ENCODE results near the gene MYO5A.
"Not testable (repeated sequence)": the region's sequence is repeated elsewhere in the genome, so short reads cannot be mapped to it uniquely, and the experiment has no call there.

MYO5A gene

GRCh38 chr15:52540374-52541012 lies 11.8 kb upstream of the MYO5A start:
- DNase-seq, result no peak

- DNase-seq, result no peak
These were observed 8.8 kb upstream of the MYO5A start for GRCh38 chr15:52537459-52537858.

GRCh38 chr15:52532427-52532826 lies 3.7 kb upstream of the MYO5A start:
- DNase-seq, result no peak

GRCh38 chr15:52529940-52530339 lies 1.3 kb upstream of the MYO5A start:
- DNase-seq, result no peak

- peak; percentile 52 for DNase-seq
These were observed 753 bp upstream of the MYO5A start for GRCh38 chr15:52529341-52529924.

- peak; percentile 59 for DNase-seq
These were observed 643 bp downstream of the MYO5A start for GRCh38 chr15:52527911-52528563.

GRCh38 chr15:52527196-52527910 lies 1.3 kb downstream of the MYO5A start:
- no peak for DNase-seq

- DNase-seq, result no peak
These were observed 4.2 kb downstream of the MYO5A start for GRCh38 chr15:52524223-52525136.

- no peak for DNase-seq
These were observed 5.0 kb downstream of the MYO5A start for GRCh38 chr15:52523647-52524046.

GRCh38 chr15:52523192-52523591 lies 5.5 kb downstream of the MYO5A start:
- DNase-seq, result no peak

- no peak for DNase-seq
These were observed 7.0 kb downstream of the MYO5A start for GRCh38 chr15:52521682-52522081.

- DNase-seq, result no peak
These were observed 8.3 kb downstream of the MYO5A start for GRCh38 chr15:52520421-52520820.

- DNase-seq, result no peak
These were observed 10.0 kb downstream of the MYO5A start for GRCh38 chr15:52518487-52519371.

GRCh38 chr15:52517014-52517413 lies 11.7 kb downstream of the MYO5A start:
- no peak for DNase-seq

- DNase-seq, result no peak
These were observed 13.3 kb downstream of the MYO5A start for GRCh38 chr15:52515343-52515742.

- no peak for DNase-seq
These were observed 14.2 kb downstream of the MYO5A start for GRCh38 chr15:52514482-52514881.

- not testable (repeated sequence) for DNase-seq
These were observed 15.8 kb downstream of the MYO5A start for GRCh38 chr15:52512869-52513268.

GRCh38 chr15:52511084-52511483 lies 17.6 kb downstream of the MYO5A start:
- no peak for DNase-seq

- no peak for DNase-seq
These were observed 19.0 kb downstream of the MYO5A start for GRCh38 chr15:52509500-52510245.

- DNase-seq, result no peak
These were observed 22.1 kb downstream of the MYO5A start for GRCh38 chr15:52506549-52506948.

GRCh38 chr15:52505151-52505550 lies 23.5 kb downstream of the MYO5A start:
- no peak for DNase-seq

Data from islet precursor cell (in vitro differentiated cells).